ENCODE measurements around the gene MKI67. TPM values are rescaled to one million over a fixed set of nuclear protein-coding genes. Genes with fewer than 3 reads are reported as not detected.

The MKI67 gene
- total RNA-seq, 1 donor from 2014 or later, result 0.64 TPM

GRCh38 chr10:128046953-128047290 is 79.3 kb downstream of the MKI67 start:
- DNase-seq (ENCODE audit: low spot score in 2 of 2), result no peak
- intact Hi-C loops (cut with DNase I), result no loop called here
- H3K4me1 ChIP-seq, result peaks cover 3 to 10% of the 10 kb centered on the region in 2 donors
- no peaks in the 10 kb centered on the region for H3K36me3 ChIP-seq
- peak overlapping the region; percentile 71 for H3K27ac ChIP-seq
- H3K9me3 ChIP-seq, result no peaks in the 10 kb centered on the region
- H3K27me3 ChIP-seq, result no peaks in the 10 kb centered on the region
- TF ChIP-seq CTCF (IDR thresholded peaks at IDR 0.05), result no peak
- H3K4me3 ChIP-seq, result no peak overlapping the region

Other genes with a start within 250 kb of the MKI67 start
- not detected for gene CLRN3, start 233.5 kb downstream of the MKI67 start, total RNA-seq
- gene PTPRE, start 219.3 kb downstream of the MKI67 start, total RNA-seq, result 14.5 TPM